NCI-H1930 (cell line): Measurements from ENCODE around the gene CERS6.
"Not testable (repeated sequence)": the region's sequence is repeated elsewhere in the genome, so short reads cannot be mapped to it uniquely, and the experiment has no call there.

Experiments used
- DNase-seq, 2 experiments: peaks; one replicate each; lab custom pipeline; 2025; lab: John Stamatoyannopoulos, UW

The CERS6 gene

DNA sequence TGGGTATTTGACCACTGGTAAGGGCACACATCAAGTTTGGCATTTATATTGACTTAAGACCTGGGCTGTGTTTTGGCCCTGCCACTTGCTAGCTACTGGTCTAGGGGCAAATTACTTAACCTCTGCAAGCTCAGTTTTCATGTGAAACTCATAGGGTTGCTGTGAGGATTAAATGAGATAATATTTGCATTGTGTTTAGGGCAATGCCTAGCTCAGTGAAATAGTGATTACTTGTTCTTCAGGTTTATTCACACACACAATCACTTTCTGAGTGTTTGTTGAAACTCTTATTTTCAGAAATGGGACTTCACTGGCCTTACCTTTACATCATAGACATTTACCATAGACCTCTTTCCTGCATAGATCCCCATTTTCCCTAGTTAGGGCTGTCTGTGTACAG lies 12.3 kb downstream of the CERS6 start:
- DNase-seq, result no peak

- DNase-seq, result no peak
These were observed 13.4 kb downstream of the CERS6 start for GRCh38 chr2:168469281-168469988.

GRCh38 chr2:168470320-168471162 lies 14.5 kb downstream of the CERS6 start:
- DNase-seq, result no peak

DNA sequence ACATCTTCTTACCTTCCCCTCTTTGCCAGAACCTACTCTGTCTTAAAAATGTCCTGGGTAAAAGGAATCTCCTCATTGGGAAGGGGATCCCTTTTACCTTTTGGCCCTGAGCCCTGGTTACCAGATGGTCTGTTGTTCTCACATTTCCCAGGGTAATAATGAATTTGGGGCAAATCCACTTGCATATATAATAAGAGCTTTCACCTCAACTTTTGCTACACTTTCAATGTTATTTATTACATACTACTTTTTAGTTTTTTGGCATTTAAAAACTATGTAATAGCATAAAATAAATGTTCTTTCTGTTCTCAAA lies 15.0 kb downstream of the CERS6 start:
- no peak for DNase-seq

DNA sequence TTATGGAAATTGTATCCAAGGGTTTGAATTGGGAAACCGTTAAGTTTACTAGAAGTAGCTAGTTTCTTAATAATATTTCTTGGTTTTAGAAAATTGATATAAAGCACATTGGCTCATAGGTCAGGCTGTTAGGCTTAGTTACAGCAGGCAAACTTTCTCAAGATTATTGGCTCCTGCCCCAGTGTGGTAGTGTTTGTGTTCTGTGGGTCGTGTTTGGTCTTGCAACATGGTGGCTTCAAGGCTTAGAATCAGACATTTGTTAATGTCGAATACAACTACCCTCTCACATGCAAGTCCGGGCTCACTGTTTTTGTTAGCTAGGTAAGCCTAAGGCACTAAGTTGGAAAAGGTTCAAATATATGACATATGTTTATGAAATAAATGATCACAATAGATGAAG lies 19.6 kb downstream of the CERS6 start:
- DNase-seq, result no peak

GRCh38 chr2:168478206-168478605 lies 22.1 kb downstream of the CERS6 start:
- no peak for DNase-seq

DNA sequence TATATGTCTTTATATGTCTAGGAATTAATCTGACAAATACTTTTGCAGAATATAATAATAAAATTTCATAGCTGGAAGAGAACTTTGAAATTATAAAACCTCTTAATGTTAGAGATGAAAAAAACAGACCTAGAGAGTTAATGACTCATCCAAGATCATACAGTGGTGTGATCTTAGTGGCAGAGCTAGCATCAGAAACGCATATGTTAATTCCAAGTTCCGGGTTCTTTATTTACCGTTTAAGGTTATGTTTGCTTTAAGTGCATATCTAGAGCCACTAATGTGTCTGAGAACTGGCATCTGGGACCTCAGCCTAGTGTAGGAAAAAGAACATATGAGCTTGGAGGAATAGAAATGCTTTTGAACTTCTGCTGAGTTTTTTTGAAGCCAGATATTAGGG lies 24.3 kb downstream of the CERS6 start:
- no peak for DNase-seq

DNA sequence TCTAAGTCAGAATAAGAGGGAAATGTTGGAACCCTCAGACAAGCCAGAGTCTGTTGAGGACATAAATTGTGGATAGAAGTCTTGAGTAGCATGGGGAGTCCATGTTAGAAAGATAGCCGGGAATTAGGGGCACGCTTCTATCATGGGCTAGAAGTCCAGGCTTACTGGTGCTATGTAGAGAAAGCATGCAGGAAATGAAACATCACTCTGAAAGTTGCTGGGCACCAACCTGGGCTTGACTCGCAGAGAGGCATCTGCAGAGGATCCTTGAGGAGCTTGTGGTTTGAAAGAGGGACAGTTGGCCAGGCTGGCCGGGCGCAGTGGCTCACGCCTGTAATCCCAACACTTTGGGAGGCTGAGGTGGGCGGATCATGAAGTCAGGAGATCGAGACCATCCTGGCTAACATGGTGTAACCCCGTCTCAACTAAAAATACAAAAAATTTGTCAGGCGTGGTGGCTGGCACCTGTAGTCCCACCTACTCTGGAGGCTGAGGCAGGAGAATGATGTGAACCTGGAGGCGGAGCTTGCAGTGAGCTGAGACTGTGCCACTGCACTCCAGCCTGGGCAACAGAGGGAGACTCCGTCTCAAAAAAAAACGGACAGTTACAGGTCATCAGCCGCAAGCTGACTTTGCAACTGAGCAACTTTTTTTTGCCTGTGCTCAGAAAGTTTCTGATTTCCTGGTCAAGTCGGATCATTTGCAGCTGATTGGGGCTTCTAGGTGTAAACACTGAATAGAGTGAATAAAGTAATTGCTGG lies 24.9 kb downstream of the CERS6 start:
- DNase-seq, result no peak

- DNase-seq, result no peak
These were observed 26.2 kb downstream of the CERS6 start for GRCh38 chr2:168482269-168482668.

GRCh38 chr2:168482952-168483831 lies 27.1 kb downstream of the CERS6 start:
- no peak for DNase-seq

DNA sequence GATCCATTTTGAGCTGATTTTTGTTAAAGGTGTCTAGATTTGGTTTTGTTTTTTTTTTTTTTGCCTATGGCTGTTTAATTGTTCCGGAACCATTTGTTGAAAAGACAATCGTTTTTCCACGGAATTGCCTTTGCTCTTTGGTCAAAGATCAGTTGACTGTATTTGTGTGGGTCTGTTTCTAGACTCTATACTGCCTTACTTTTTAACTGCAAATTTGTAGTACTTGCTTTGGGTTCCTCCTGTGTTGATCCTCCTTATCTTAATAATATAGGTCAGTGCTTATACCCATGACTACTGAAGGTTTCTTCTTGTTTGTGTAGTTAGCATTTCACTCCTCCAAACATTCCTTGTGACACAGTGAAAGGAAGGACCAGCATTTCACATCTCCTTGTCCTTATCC lies 30.4 kb downstream of the CERS6 start:
- no peak for DNase-seq

- no peak for DNase-seq
These were observed 34.2 kb downstream of the CERS6 start for GRCh38 chr2:168490015-168490874.

GRCh38 chr2:168490946-168491605 lies 35.0 kb downstream of the CERS6 start:
- no peak for DNase-seq

DNA sequence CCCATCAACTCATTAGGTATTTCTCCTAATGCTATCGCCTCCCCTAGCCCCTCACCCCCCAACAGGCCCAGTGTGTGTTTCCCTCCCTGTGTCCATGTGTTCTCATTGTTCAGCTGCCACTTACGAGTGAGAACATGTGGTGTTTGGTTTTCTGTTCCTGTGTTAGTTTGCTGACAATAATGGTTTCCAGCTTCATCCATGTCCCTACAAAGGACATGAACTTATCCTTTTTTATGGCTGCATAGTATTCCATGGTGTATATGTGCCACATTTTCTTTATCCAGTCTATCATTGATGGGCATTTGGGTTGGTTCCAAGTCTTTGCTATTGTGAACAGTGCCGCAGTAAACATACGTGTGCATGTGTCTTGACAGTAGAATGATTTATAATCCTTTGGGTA lies 35.7 kb downstream of the CERS6 start:
- DNase-seq, result not testable (repeated sequence)

DNA sequence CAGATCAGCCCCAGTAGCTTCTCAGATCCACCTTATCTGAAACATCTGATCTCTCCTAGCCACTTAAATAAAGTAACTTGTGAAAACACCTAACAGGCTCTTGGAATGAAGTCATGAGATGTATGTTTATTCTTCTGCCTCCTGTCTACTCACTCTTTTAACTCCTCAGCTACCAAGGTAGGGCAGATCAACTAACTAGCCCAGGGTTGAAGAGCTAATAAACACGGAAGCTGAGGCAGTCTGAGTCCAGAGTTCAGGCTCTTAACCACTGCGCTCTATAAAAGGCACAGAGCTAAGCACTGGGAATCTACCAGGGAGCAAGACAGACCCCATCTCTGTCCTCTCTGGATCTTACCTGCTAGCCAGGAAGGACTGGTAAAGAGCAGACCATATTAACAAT lies 37.1 kb downstream of the CERS6 start:
- DNase-seq, result not testable (repeated sequence)

DNA sequence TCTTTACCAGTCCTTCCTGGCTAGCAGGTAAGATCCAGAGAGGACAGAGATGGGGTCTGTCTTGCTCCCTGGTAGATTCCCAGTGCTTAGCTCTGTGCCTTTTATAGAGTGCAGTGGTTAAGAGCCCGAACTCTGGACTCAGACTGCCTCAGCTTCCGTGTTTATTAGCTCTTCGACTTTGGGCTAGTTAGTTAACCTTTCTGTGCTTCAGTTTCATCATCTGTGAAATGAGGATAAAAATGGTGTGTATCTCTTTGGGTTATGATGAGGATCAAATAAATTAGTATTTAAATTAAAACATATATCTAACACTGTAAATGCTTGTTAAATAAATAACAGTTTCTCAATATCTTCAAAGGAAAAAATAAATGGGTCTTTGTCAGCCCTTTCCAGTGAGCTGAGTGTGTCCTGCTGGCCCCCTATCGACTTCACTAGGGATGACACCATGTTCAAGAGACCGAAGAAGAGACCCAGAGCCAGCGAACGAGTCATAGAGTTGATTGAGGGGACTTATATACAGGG lies 38.2 kb downstream of the CERS6 start:
- DNase-seq, result no peak

GRCh38 chr2:168495524-168495923 lies 39.5 kb downstream of the CERS6 start:
- no peak for DNase-seq

- no peak for DNase-seq
These were observed 40.8 kb downstream of the CERS6 start for GRCh38 chr2:168496906-168497305.

DNA sequence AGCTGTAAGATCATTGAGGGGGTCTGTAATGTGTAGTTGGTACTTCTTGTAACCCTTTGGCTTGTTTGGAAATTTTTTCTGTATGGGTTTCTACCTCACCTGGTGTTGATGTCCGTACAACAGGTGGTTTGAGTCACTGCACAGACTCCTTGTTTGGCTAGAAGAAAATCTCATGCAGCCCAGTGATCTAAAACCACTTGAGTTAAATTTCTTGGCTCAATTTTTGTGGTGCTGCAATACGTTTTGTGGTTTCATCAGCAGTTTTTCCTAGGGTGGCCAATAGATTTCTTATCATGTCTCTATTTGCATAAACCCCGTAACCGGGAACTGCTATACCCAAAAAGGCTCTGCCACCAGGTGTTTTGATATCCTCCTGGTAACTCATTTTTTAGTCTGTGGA lies 43.4 kb downstream of the CERS6 start:
- DNase-seq, result no peak

- DNase-seq, result no peak
These were observed 44.4 kb downstream of the CERS6 start for GRCh38 chr2:168500516-168500915.
